H1 (cell line): Measurements from ENCODE around the gene SERTAD2.

Experiments used
- CHD7 ChIP-seq: fragments of 300-600 bp; sonication (generic); IDR thresholded peaks from 2 replicates; pipeline ENCODE4 v1.7.1; 2012; ENCODE audit warnings: low read length, moderate library complexity, mild to moderate bottlenecking, inconsistent platforms; ENCODE audit not compliant: insufficient replicate concordance
- CTCF ChIP-seq, 3 experiments: IDR thresholded peaks; 1 replicate in 2 of 3; 2 replicates in 1 of 3; pipeline versions ENCODE4 v1.5.1 to v1.6.1; 2011; ENCODE audit warnings: low read length in 3 of 3, mild to moderate bottlenecking in 3 of 3, inconsistent platforms in 2 of 3, low read depth in 1 of 3, moderate library complexity in 1 of 3; ENCODE audit not compliant: insufficient read depth in 1 of 3; ENCODE audit errors: control extremely low read depth in 1 of 3
- EP300 ChIP-seq, 2 experiments: IDR thresholded peaks; 1 replicate in 1 of 2; 2 replicates in 1 of 2; pipeline ENCODE4 v1.6.1; 2011 to 2012; ENCODE audit warnings: low read depth in 2 of 2, low read length in 2 of 2, mild to moderate bottlenecking in 2 of 2, borderline replicate concordance in 1 of 2, inconsistent platforms in 1 of 2, moderate library complexity in 1 of 2
- JUND ChIP-seq: IDR thresholded peaks from 2 replicates; pipeline ENCODE4 v1.6.1; 2011; ENCODE audit warnings: mild to moderate bottlenecking, improper control_type of control experiment, low read length
- POLR2A ChIP-seq, 2 experiments: IDR thresholded peaks; 1 replicate in 1 of 2; 2 replicates in 1 of 2; pipeline ENCODE4 v1.6.1; 2011; ENCODE audit warnings: low read depth in 2 of 2, low read length in 2 of 2, mild to moderate bottlenecking in 2 of 2; ENCODE audit errors: control extremely low read depth in 1 of 2
- SAP30 ChIP-seq: fragments of 300-600 bp; sonication (generic); IDR thresholded peaks from 2 replicates; pipeline ENCODE4 v1.7.1; 2012; ENCODE audit warnings: low read length, moderate library complexity, mild to moderate bottlenecking, inconsistent platforms; ENCODE audit not compliant: insufficient read depth, insufficient replicate concordance
- USF2 ChIP-seq: IDR thresholded peaks from 2 replicates; pipeline ENCODE4 v1.6.1; 2011; ENCODE audit warnings: low read length, improper control_type of control experiment

GRCh38 chr2:64640153-64641044, 13.3 kb downstream of the SERTAD2 start:
- TF ChIP-seq SAP30, result no peak
- no peak for TF ChIP-seq JUND
- TF ChIP-seq POLR2A (IDR thresholded peaks at IDR 0.05; ENCODE audit: control extremely low read depth in 1 of 2, low read depth in 2 of 2, low read length in 2 of 2), result no peak
- TF ChIP-seq CTCF (IDR thresholded peaks at IDR 0.05; ENCODE audit: control extremely low read depth in 1 of 3, insufficient read depth in 1 of 3, low read depth in 1 of 3, low read length in 3 of 3), result no peak
- TF ChIP-seq CHD7, result no peak
- TF ChIP-seq EP300 (IDR thresholded peaks at IDR 0.05; ENCODE audit: borderline replicate concordance in 1 of 2, low read depth in 2 of 2, low read length in 2 of 2), result no peak
- no peak for TF ChIP-seq USF2
